Lower lobe of right lung (tissue), 2 donors: Measurements from ENCODE around the gene CAMK2G. TPM values are rescaled to one million over a fixed set of nuclear protein-coding genes. Genes with fewer than 3 reads are reported as not detected.

Source experiments
- ATAC-seq, 2 donors: fragments of 200-7000 bp; cut with Tn5 transposase; one replicate each; pipeline ENCODE4 v1.9.1; 2020 to 2022; ENCODE audit warnings: mild to moderate bottlenecking in 2 of 2, moderate library complexity in 2 of 2
- DNase-seq: peaks from one replicate; pipeline ENCODE4 v3.0.0-alpha.2; 2020
- H3K27ac ChIP-seq: fragments of 200-600 bp; one replicate; pipeline ENCODE4 v1.8.0; 2022
- H3K27me3 ChIP-seq: fragments of 200-600 bp; one replicate; pipeline ENCODE4 v1.8.0; 2022; ENCODE audit warnings: low read depth
- H3K36me3 ChIP-seq: fragments of 200-600 bp; one replicate; pipeline ENCODE4 v1.8.0; 2022; ENCODE audit warnings: mild to moderate bottlenecking
- H3K4me1 ChIP-seq: fragments of 200-600 bp; one replicate; pipeline ENCODE4 v1.8.0; 2022
- H3K4me3 ChIP-seq: fragments of 200-600 bp; one replicate; pipeline ENCODE4 v1.8.0; 2022; ENCODE audit warnings: mild to moderate bottlenecking
- H3K9me3 ChIP-seq: fragments of 200-600 bp; one replicate; pipeline ENCODE4 v1.8.0; 2022
- CTCF ChIP-seq: fragments of 200-600 bp; IDR thresholded peaks from one replicate; pipeline ENCODE4 v1.8.0; 2022; ENCODE audit warnings: antibody characterized with exemption, mild to moderate bottlenecking
- intact Hi-C: fragments of 100-400 bp; cut with DNase I; formaldehyde crosslinking; loops from one replicate; pipeline ENCODE4 v1.11.0; 2022
- total RNA-seq: library from RNA; stranded (reverse); fragmentation: NEBNext Ultra II Directional; extraction: Animal tissue kit (Norgen Biotek cat#: 25700); gene quantifications from one replicate; pipeline ENCODE4 v1.2.1, GENCODE V29; 2021
- donor health status: DM: no; HTN: yes; CAD: no; lungs with severe emphysema.

CAMK2G gene
- total RNA-seq, 1 donor from 2014 or later, result 38.4 TPM

DNA sequence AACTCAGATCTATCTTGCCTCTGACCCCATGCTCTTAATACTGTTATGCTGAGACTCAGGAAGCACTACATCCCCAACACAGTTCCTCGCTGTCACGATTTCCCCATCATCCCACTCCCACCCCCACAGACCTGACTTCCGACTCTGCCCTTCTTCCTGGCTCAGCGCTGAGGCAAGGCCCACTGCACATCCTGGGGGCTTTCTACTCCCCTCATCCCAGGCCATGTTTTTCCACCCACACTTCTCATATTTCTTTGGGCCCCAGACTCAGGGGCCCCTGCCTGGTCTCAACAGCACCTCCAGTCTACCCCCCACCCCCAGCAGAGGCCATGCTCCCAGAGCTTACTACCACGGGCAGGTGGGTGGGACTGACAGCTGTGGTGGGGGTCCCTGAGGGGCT is 55.3 kb downstream of the CAMK2G start:
- intact Hi-C loops, result no loop called here
- Histone ChIP-seq H3K27me3 (no peaks in the 10 kb centered on the region), H3K36me3 (peaks cover 63% of the 10 kb centered on the region), H3K4me3 (no peak overlapping the region), H3K27ac (peak overlapping the region; percentile 64), H3K9me3 (no peaks in the 10 kb centered on the region), H3K4me1 (peaks cover 36% of the 10 kb centered on the region)
- DNase-seq (no peak), ATAC-seq (peak in 1 of 2 donors; percentile 13)
- no peak for TF ChIP-seq CTCF

DNA sequence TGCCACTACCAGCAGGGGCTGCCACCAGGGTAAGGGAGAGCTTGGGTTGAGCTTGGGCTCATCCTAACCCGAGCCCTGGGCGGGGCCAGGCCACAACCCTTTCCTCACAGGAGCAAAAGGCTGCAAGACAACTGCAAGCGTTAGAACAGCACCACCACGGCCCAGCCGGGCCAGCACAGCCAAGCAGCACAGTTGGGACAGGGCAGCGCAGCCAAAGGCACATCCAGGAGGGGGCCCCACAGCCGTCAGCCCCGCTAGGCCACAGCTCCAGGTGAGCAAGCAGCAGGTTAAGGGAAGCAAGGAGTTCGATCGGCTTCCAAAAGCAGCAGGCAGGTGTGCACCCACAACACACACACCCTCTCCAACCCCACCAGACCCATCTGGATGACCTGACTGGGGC is 56.0 kb downstream of the CAMK2G start:
- H3K27me3 ChIP-seq, result no peaks in the 10 kb centered on the region
- ATAC-seq, result no peak
- H3K36me3 ChIP-seq, result peaks cover 63% of the 10 kb centered on the region
- no peak overlapping the region for H3K27ac ChIP-seq
- intact Hi-C loops, result no loop called here
- H3K4me1 ChIP-seq, result peaks cover 36% of the 10 kb centered on the region
- H3K9me3 ChIP-seq, result no peaks in the 10 kb centered on the region
- no peak overlapping the region for H3K4me3 ChIP-seq
- no peak for DNase-seq
- no peak for TF ChIP-seq CTCF

GRCh38 chr10:73817826-73818225 is 56.5 kb downstream of the CAMK2G start:
- no peak for ATAC-seq
- H3K4me1 ChIP-seq, result peaks cover 36% of the 10 kb centered on the region
- TF ChIP-seq CTCF, result no peak
- intact Hi-C loops, result no loop called here
- no peaks in the 10 kb centered on the region for H3K27me3 ChIP-seq
- no peaks in the 10 kb centered on the region for H3K9me3 ChIP-seq
- peaks cover 60% of the 10 kb centered on the region for H3K36me3 ChIP-seq
- H3K4me3 ChIP-seq, result no peak overlapping the region
- DNase-seq, result no peak
- H3K27ac ChIP-seq, result no peak overlapping the region

DNA sequence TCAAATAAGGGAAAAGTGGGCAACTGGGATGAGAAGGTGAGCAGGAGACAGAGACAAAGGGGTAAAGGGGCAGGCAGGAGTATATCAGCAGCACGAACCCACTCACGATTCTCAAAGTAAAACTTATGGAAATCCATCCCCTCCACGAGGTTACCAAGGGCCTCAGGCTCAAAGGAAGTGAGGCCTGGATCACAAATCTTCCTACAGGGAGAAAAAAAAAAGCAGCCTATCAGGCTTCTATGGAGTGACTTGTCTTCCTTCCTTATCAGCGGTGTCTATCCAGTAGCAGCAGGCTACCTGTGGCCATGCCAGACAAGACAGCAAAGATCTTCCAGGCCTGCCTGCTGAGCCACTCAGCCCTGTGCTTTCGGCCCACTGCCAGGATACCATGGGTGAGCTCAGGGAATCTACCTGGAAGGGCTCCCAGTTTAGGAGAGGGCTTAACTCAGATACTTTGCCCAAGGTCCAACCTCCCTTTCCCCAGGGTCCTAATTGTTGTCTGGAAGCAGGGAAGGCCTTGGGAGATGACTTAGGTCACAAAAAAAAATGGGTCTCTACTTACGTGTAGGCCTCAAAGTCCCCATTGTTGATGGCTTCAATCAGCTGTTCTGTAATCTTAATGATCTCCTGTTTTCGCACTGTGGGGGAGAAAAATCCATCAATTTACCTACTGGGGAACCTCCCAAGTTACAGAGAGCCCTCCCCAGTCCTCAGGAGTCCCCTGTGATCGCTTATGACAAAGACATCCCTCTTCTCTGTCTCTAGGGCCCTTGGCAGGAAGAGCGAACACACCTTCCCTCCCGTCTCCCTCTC is 57.2 kb downstream of the CAMK2G start:
- H3K36me3 ChIP-seq, result peaks cover 53% of the 10 kb centered on the region

GRCh38 chr10:73815719-73816030 is 58.7 kb downstream of the CAMK2G start:
- no peak for DNase-seq
- Histone ChIP-seq H3K4me1 (peaks cover 36% of the 10 kb centered on the region), H3K27ac (peak overlapping the region; percentile 36), H3K9me3 (no peaks in the 10 kb centered on the region), H3K4me3 (no peak overlapping the region), H3K27me3 (no peaks in the 10 kb centered on the region), H3K36me3 (peaks cover 41% of the 10 kb centered on the region)
- TF ChIP-seq CTCF, result no peak
- intact Hi-C loops, result no loop called here
- no peak for ATAC-seq

More for the DNA sequence above, 57.2 kb downstream of the CAMK2G start:
- ATAC-seq, result peak in 1 of 2 donors; percentile 15
- Histone ChIP-seq H3K4me3 (no peak overlapping the region), H3K9me3 (no peaks in the 10 kb centered on the region), H3K27me3 (no peaks in the 10 kb centered on the region), H3K27ac (peak overlapping the region; percentile 18), H3K4me1 (peaks cover 36% of the 10 kb centered on the region)
- TF ChIP-seq CTCF, result no peak
- intact Hi-C loops, result no loop called here
- DNase-seq, result no peak
